Measurements from ENCODE around the gene NRXN2.

Gene NRXN2

DNA sequence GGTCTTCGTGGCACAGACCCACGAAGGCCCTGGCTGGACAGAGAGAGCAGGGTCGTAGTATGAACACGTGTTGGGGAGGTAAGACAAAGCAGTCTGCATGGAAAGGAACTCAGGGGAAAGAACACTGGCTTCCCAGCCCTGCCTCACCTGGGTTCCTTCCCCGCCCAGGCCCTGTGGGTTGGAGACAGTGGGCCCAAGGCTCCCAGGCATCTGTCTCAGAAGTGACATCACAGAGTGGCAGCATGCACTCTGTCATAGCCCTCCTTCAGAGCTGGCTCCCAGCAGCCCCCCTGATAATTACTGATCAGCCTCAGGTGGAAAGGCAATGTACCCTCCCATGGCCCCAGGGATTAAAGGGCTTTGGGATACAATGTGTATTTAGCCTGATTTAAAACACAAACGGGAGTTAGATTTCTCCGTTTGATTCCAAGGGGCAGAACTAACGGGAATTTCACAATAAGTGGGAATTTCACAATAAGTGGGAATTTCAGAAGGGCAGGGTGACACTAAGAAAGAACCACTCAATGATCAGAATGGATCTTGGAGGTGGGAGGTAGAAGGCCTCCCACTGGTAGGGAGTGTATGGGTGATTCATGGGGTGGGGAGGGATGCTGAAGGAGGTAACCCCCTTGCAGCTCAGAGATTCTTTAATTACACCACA is 66.9 kb downstream of the NRXN2 start:
- no peak for TF ChIP-seq FOXP2 (optimal IDR thresholded peaks at IDR 0.05; ENCODE audit: borderline replicate concordance, extremely low read depth, extremely low read length, insufficient read depth)
- no peak for TF ChIP-seq TAF1 (IDR thresholded peaks at IDR 0.05; ENCODE audit: borderline replicate concordance, insufficient read depth, low read length)
- no peak for TF ChIP-seq POLR2AphosphoS5 (IDR thresholded peaks at IDR 0.05; ENCODE audit: low read depth, low read length)
- TF ChIP-seq, protein P1, sequence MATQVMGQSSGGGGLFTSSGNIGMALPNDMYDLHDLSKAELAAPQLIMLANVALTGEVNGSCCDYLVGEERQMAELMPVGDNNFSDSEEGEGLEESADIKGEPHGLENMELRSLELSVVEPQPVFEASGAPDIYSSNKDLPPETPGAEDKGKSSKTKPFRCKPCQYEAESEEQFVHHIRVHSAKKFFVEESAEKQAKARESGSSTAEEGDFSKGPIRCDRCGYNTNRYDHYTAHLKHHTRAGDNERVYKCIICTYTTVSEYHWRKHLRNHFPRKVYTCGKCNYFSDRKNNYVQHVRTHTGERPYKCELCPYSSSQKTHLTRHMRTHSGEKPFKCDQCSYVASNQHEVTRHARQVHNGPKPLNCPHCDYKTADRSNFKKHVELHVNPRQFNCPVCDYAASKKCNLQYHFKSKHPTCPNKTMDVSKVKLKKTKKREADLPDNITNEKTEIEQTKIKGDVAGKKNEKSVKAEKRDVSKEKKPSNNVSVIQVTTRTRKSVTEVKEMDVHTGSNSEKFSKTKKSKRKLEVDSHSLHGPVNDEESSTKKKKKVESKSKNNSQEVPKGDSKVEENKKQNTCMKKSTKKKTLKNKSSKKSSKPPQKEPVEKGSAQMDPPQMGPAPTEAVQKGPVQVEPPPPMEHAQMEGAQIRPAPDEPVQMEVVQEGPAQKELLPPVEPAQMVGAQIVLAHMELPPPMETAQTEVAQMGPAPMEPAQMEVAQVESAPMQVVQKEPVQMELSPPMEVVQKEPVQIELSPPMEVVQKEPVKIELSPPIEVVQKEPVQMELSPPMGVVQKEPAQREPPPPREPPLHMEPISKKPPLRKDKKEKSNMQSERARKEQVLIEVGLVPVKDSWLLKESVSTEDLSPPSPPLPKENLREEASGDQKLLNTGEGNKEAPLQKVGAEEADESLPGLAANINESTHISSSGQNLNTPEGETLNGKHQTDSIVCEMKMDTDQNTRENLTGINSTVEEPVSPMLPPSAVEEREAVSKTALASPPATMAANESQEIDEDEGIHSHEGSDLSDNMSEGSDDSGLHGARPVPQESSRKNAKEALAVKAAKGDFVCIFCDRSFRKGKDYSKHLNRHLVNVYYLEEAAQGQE (IDR thresholded peaks at IDR 0.05; ENCODE audit: insufficient read depth in 1 of 2, low read depth in 2 of 2, low read length in 2 of 2): no peak
- no peak for TF ChIP-seq SIN3A (IDR thresholded peaks at IDR 0.05; ENCODE audit: borderline replicate concordance, insufficient read depth, low read length)

DNA sequence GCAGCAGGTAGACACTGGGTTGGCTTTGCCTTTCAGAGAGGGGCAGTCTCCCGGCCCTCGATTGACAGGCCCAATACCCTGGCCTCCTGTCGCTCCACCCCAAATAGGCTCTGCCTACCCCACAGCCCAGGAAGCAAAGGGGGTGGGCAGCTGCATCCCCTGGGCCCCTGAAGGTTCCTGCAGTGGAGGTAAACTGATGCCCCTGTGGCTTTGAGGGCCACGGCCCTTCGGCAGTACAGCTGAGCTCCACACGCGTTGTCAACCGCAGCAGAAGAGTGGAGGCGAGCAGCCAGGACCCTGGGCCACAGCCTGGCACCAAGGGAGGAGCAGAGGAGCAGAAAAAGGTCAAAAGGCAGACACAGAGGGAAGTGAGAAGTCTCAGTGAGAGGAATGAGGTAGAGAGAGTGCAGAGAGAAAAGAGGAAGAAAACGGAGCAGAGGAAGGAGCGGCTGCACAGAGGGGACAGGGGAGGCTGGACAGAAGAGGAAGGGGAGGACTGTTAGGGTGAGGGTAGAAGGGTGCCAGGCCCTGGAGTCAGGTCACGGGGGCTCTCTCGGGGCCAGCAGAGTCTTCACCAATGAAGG is 67.9 kb downstream of the NRXN2 start:
- no peak for TF ChIP-seq POLR2AphosphoS5 (IDR thresholded peaks at IDR 0.05; ENCODE audit: low read depth, low read length)
- no peak for TF ChIP-seq FOXP2 (optimal IDR thresholded peaks at IDR 0.05; ENCODE audit: borderline replicate concordance, extremely low read depth, extremely low read length, insufficient read depth)
- TF ChIP-seq, protein P1 (IDR thresholded peaks at IDR 0.05; ENCODE audit: insufficient read depth in 1 of 2, low read depth in 2 of 2, low read length in 2 of 2): no peak
- no peak for TF ChIP-seq TAF1 (IDR thresholded peaks at IDR 0.05; ENCODE audit: borderline replicate concordance, insufficient read depth, low read length)
- TF ChIP-seq SIN3A (IDR thresholded peaks at IDR 0.05; ENCODE audit: borderline replicate concordance, insufficient read depth, low read length): no peak

DNA sequence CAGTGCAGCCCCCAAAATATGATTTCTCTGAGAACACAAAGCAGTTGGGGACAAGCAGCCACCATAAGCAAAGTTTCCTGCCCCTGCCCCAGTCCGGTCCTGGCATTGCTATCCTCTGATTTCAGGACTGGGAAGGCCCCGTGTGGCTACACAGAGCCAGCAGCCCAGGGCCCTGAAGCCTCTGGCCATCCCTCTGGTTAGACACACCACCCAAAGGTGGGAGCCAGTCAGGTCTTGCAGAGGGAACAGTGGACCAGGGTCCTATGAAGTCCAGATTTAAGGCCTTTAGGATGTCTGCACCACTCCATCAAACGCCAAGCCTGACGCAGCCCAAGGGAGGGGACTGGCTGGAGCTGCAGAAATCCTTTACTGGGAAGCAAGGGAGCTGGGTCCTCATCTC is 68.6 kb downstream of the NRXN2 start:
- TF ChIP-seq POLR2AphosphoS5 (IDR thresholded peaks at IDR 0.05; ENCODE audit: low read depth, low read length): no peak
- TF ChIP-seq TAF1 (IDR thresholded peaks at IDR 0.05; ENCODE audit: borderline replicate concordance, insufficient read depth, low read length): no peak
- TF ChIP-seq, protein P1 (IDR thresholded peaks at IDR 0.05; ENCODE audit: insufficient read depth in 1 of 2, low read depth in 2 of 2, low read length in 2 of 2): no peak
- TF ChIP-seq FOXP2 (optimal IDR thresholded peaks at IDR 0.05; ENCODE audit: borderline replicate concordance, extremely low read depth, extremely low read length, insufficient read depth): no peak

DNA sequence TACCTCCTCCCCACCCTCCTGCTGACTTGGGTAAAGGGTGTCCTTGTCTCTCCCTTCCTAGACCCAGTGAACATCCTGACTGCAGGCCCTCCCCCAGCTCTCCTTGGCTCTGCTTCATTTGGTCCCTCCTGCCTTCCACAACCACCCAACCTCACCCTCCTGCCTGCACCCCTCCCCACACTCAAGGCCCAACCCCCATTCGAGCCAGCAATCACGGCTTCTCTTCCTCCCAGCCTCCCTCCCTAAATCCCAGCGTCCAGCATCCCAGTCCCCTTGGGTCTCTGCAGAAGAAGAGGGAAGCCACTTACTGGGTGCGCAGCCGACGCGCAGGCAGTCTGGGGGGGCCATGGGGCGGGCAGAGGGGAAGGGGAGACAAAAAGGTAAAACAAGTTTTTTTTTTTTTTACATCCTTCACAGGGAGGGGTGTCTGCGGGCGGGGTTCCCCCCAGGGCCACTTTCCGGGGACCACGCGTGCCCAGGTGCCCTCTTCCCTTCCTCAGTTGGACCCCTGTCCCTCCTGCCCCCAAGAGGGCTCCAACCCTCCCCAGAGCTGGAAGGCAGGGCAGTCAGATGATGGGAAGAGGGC is 69.5 kb downstream of the NRXN2 start:
- TF ChIP-seq, protein P1 (IDR thresholded peaks at IDR 0.05; ENCODE audit: insufficient read depth in 1 of 2, low read depth in 2 of 2, low read length in 2 of 2): no peak
- no peak for TF ChIP-seq SIN3A (IDR thresholded peaks at IDR 0.05; ENCODE audit: borderline replicate concordance, insufficient read depth, low read length)
- TF ChIP-seq TAF1 (IDR thresholded peaks at IDR 0.05; ENCODE audit: borderline replicate concordance, insufficient read depth, low read length): no peak
- no peak for TF ChIP-seq FOXP2 (optimal IDR thresholded peaks at IDR 0.05; ENCODE audit: borderline replicate concordance, extremely low read depth, extremely low read length, insufficient read depth)
